Measurements from ENCODE around the gene ENTPD1.

DNA sequence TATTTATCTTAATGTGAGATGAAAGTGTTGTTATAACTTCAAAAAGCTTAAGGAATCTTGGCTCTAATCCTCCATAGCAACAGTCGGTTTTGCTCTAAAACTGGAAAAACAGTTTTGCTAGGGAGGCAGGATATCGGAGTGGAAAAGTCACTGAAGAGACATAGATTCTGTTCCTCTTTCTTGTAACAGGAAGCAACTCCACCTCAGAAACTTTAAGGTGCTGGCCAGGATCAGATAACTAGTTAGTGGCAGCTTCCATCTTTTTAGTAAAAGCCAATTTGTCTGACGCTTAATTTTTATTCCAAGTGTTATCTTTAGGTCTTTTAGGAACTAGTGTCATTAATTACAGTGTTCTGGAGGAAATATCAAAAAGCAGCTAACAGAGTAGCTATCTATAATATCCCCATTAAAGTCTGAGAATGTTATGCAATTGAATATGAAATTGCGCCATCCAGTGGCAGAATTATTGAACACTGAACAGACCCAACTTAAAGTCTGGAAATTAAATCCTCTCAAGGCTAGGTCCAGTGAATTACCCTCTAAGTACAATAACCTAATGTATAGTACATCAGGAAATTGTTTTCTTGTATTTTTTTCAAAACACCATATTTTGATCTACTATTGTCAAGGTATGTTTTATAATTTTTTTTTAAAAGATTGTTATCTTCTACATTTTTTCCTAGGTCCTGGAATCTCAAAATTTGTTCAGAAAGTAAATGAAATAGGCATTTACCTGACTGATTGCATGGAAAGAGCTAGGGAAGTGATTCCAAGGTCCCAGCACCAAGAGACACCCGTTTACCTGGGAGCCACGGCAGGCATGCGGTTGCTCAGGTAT is 85.9 kb downstream of the ENTPD1 start:
- TF ChIP-seq, protein P1, sequence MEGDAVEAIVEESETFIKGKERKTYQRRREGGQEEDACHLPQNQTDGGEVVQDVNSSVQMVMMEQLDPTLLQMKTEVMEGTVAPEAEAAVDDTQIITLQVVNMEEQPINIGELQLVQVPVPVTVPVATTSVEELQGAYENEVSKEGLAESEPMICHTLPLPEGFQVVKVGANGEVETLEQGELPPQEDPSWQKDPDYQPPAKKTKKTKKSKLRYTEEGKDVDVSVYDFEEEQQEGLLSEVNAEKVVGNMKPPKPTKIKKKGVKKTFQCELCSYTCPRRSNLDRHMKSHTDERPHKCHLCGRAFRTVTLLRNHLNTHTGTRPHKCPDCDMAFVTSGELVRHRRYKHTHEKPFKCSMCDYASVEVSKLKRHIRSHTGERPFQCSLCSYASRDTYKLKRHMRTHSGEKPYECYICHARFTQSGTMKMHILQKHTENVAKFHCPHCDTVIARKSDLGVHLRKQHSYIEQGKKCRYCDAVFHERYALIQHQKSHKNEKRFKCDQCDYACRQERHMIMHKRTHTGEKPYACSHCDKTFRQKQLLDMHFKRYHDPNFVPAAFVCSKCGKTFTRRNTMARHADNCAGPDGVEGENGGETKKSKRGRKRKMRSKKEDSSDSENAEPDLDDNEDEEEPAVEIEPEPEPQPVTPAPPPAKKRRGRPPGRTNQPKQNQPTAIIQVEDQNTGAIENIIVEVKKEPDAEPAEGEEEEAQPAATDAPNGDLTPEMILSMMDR (IDR thresholded peaks at IDR 0.05; ENCODE audit: low read depth, low read length), result peak; percentile 81
- no peak for TF ChIP-seq EZH2phosphoT487 (IDR thresholded peaks at IDR 0.05; ENCODE audit: low read depth)
